ENCODE measurements around the gene CXorf49B. TPM values are rescaled to one million over a fixed set of nuclear protein-coding genes. Genes with fewer than 3 reads are reported as not detected.

Gene CXorf49B
- total RNA-seq, 1 donor from 2014 or later = not detected

DNA sequence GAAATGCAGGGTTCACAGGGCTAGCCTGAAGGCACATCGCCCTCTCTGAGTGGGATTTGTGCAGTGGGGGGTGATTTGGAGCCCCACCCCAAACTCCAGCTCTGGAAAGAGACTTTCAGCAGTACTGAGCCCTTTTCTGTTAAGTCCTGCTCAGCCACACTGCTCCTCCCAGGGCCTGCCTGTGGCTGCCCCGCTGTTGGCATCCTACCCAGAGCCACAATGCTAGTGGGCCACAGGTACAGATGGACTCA lies 52.7 kb downstream of the CXorf49B start:
- no peak for DNase-seq (ENCODE audit: low spot score)

Other genes starting within 250 kb of the CXorf49B start
- 139 TPM for gene OGT, start 230.2 kb upstream of the CXorf49B start, total RNA-seq
- gene GCNA, start 184.9 kb upstream of the CXorf49B start, total RNA-seq = 2.0 TPM
- 1.5 TPM for gene CXCR3, start 144.8 kb upstream of the CXorf49B start, total RNA-seq
- not detected for gene CXorf49, start 45.1 kb upstream of the CXorf49B start, total RNA-seq
- 13.6 TPM for gene NHSL2, start 147.5 kb downstream of the CXorf49B start, total RNA-seq

Measured in mucosa of gallbladder (tissue), 1 donor.